Left ventricle myocardium inferior (tissue), 1 donor: ENCODE measurements around the gene HMCN2. TPM values are rescaled to one million over a fixed set of nuclear protein-coding genes. Genes with fewer than 3 reads are reported as not detected.

Experiments used
- DNase-seq: peaks from one replicate; pipeline ENCODE4 v3.0.0-alpha.2; 2020
- H3K27ac ChIP-seq: fragments of 200-600 bp; replicated peaks from 2 replicates; pipeline ENCODE4 v1.8.0; 2021
- H3K27me3 ChIP-seq: fragments of 200-600 bp; 2 replicates; pipeline ENCODE4 v1.8.0; 2021; ENCODE audit warnings: low read depth
- H3K36me3 ChIP-seq: fragments of 200-600 bp; 2 replicates; pipeline ENCODE4 v1.8.0; 2021
- H3K4me1 ChIP-seq: fragments of 200-600 bp; 2 replicates; pipeline ENCODE4 v1.8.0; 2021
- H3K4me3 ChIP-seq: fragments of 200-600 bp; 2 replicates; pipeline ENCODE4 v1.8.0; 2021; ENCODE audit warnings: mild to moderate bottlenecking, moderate library complexity
- H3K9me3 ChIP-seq: fragments of 200-600 bp; replicated peaks from 2 replicates; pipeline ENCODE4 v1.8.0; 2021
- intact Hi-C: fragments of 100-400 bp; cut with micrococcal nuclease; formaldehyde crosslinking; loops from one replicate; pipeline ENCODE4 v1.11.0; 2022
- total RNA-seq: library from RNA; stranded (reverse); fragmentation: NEBNext Ultra II Directional; extraction: Animal tissue kit (Norgen Biotek cat#: 25700); gene quantifications from one replicate; pipeline ENCODE4 v1.2.1, GENCODE V29; 2021
- TF ChIP-seq, protein P1 (sequence below): fragments of 200-600 bp; IDR thresholded peaks from 2 replicates; pipeline ENCODE4 v1.8.0; 2021; ENCODE audit warnings: antibody characterized with exemption, mild to moderate bottlenecking, borderline replicate concordance
- donor health status: DM: no; HTN: yes; CAD: no; lungs with severe emphysema.

The HMCN2 gene
- total RNA-seq, 1 donor from 2014 or later, result 5.5 TPM

DNA sequence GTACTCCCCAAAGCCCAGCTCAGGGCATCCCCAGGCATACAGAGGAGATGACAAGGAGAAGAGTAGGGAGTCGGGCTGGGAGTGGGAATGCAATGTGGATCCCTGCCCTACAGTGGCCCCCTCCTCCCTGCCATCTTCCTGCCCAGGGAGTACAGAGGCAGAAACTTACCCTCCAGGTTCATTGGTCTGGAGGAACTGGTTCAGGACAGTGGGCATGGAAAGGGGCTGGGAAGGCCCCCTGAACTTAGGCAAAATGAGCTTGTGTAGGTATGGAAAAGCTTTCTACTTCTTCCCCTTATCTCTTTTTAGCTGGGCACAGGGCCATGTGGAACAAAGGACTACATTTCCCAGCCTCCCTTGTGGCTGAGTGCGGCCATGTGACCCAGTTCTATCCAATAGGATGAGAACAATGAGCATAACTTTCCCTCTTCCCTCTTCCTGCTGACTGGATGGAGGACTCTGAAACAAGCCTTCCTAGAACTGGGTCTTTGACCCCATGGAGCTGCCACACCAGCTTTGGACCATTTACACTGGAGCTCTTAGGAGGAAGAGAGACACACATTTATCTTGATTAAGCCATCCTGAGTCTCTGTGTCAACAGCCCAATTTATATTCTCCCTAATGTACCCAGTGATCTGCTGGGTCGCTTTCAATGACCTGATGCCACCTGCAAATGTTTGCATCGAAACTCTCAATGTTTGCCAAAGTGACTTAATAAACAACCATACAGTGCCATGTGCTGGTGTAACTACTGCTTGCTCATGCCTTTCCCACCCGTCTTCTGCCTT, 25.0 kb upstream of the HMCN2 start:
- H3K27me3 ChIP-seq, result no peaks in the 10 kb centered on the region
- H3K4me3 ChIP-seq, result no peak overlapping the region
- H3K36me3 ChIP-seq, result no peaks in the 10 kb centered on the region
- intact Hi-C loops, result no loop called here
- H3K9me3 ChIP-seq, result no peaks in the 10 kb centered on the region
- TF ChIP-seq, protein P1, sequence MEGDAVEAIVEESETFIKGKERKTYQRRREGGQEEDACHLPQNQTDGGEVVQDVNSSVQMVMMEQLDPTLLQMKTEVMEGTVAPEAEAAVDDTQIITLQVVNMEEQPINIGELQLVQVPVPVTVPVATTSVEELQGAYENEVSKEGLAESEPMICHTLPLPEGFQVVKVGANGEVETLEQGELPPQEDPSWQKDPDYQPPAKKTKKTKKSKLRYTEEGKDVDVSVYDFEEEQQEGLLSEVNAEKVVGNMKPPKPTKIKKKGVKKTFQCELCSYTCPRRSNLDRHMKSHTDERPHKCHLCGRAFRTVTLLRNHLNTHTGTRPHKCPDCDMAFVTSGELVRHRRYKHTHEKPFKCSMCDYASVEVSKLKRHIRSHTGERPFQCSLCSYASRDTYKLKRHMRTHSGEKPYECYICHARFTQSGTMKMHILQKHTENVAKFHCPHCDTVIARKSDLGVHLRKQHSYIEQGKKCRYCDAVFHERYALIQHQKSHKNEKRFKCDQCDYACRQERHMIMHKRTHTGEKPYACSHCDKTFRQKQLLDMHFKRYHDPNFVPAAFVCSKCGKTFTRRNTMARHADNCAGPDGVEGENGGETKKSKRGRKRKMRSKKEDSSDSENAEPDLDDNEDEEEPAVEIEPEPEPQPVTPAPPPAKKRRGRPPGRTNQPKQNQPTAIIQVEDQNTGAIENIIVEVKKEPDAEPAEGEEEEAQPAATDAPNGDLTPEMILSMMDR, result no peak
- peak; percentile 41 for DNase-seq
- H3K27ac ChIP-seq, result no peak overlapping the region
- H3K4me1 ChIP-seq, result peaks cover 16% of the 10 kb centered on the region

GRCh38 chr9:130241198-130241535, 24.4 kb upstream of the HMCN2 start:
- H3K9me3 ChIP-seq, result no peaks in the 10 kb centered on the region
- TF ChIP-seq, protein P1, result no peak
- H3K4me1 ChIP-seq, result peaks cover 11% of the 10 kb centered on the region
- H3K4me3 ChIP-seq, result no peak overlapping the region
- no peak overlapping the region for H3K27ac ChIP-seq
- no peaks in the 10 kb centered on the region for H3K27me3 ChIP-seq
- no peak for DNase-seq
- H3K36me3 ChIP-seq, result no peaks in the 10 kb centered on the region
- intact Hi-C loops, result no loop called here

DNA sequence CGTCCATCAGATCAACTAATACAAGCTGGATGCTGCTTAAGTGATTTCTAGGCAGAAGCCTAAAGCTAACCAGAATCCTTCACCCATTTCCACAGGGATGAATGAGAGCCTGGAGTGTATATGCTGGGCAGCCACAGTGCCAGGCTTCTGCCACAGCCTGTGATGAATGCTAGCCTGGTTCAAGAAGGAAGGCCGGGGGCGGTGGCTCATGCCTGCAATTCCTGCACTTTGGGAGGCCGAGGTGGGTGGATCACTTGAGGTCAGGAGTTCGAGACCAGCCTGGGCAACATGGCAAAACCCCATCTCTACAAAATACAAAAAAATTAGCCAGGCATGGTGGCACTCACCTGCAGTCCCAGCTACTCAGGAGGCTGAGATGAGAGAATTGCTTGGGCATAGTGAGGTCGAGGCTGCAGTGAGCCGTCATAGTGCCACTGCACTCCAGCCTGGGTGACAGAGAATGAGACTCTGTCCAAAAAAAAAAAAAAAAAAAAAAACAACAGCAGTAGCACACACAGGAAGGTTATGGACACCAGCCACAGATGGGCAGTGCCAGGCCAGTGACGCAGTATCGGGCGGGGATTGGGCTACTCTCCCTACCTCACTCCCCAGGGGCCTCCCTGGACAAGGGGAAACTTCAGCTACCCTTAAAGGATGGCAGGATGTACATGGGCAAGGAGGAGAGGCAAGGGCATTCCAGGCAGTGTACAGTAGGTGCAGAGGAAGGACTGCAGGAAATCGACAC, 23.1 kb upstream of the HMCN2 start:
- no peak overlapping the region for H3K4me3 ChIP-seq
- H3K4me1 ChIP-seq, result peaks cover 9% of the 10 kb centered on the region
- no peaks in the 10 kb centered on the region for H3K36me3 ChIP-seq
- intact Hi-C loops, result no loop called here
- TF ChIP-seq, protein P1, result no peak
- no peaks in the 10 kb centered on the region for H3K9me3 ChIP-seq
- H3K27me3 ChIP-seq, result no peaks in the 10 kb centered on the region
- DNase-seq, result no peak
- no peak overlapping the region for H3K27ac ChIP-seq

- Histone ChIP-seq H3K4me1 (peaks cover 9% of the 10 kb centered on the region), H3K27ac (no peak overlapping the region), H3K9me3 (no peaks in the 10 kb centered on the region), H3K4me3 (peak overlapping the region; percentile 34), H3K36me3 (no peaks in the 10 kb centered on the region), H3K27me3 (no peaks in the 10 kb centered on the region)
- intact Hi-C loops, result no loop called here
- TF ChIP-seq, protein P1, result peak; percentile 95
- DNase-seq, result peak; percentile 72
Observed at GRCh38 chr9:130243015-130243881, 22.3 kb upstream of the HMCN2 start.

- Histone ChIP-seq H3K27ac (no peak overlapping the region), H3K36me3 (no peaks in the 10 kb centered on the region), H3K4me1 (peaks cover 9% of the 10 kb centered on the region), H3K4me3 (no peak overlapping the region), H3K9me3 (no peaks in the 10 kb centered on the region), H3K27me3 (no peaks in the 10 kb centered on the region)
- DNase-seq, result no peak
- intact Hi-C loops, result no loop called here
- TF ChIP-seq, protein P1, result no peak
Observed at GRCh38 chr9:130243882-130244170, 21.7 kb upstream of the HMCN2 start.
